Measurements from ENCODE around the gene AARS1. TPM values are rescaled to one million over a fixed set of nuclear protein-coding genes. Genes with fewer than 3 reads are reported as not detected.
"Not testable (repeated sequence)": the region's sequence is repeated elsewhere in the genome, so short reads cannot be mapped to it uniquely, and the experiment has no call there.

AARS1 gene
- total RNA-seq, 1 experiment from 2014 or later, result 314 TPM

GRCh38 chr16:70290949-70291519 lies 1.7 kb upstream of the AARS1 start:
- intact Hi-C loops (cut with micrococcal nuclease), result no loop called here
- DNase-seq (ENCODE audit: unreplicated experiment), result no peak
- Mint-ChIP-seq H3K27ac (ENCODE audit: low read depth, unreplicated experiment) (no peak overlapping the region), H3K36me3 (ENCODE audit: insufficient read depth, unreplicated experiment) (peaks cover 7% of the 10 kb centered on the region), H3K4me1 (ENCODE audit: insufficient read depth, unreplicated experiment) (peaks cover 6% of the 10 kb centered on the region), H3K9me3 (ENCODE audit: unreplicated experiment) (no peaks in the 10 kb centered on the region), H3K27me3 (ENCODE audit: insufficient read depth, unreplicated experiment) (no peaks in the 10 kb centered on the region), H3K4me3 (ENCODE audit: unreplicated experiment) (no peak overlapping the region)
- ChIA-PET CTCF (interaction anchor here (0.5 to 1.5 kb wide), 2 partner anchors 39 to 75 kb away, joined by 3 to 6 read pairs; partner anchors contain the start of gene EXOSC6), POLR2A (interaction anchor here (0.9 to 2.2 kb wide), 3 partner anchors 8 to 90 kb away, joined by 3 to 14 read pairs (median 10); partner anchors contain the start of genes DDX19A and DDX19B)
- BruUV-seq (replicated peaks), result no TSS peak
- TF ChIP-seq CTCF (IDR thresholded peaks at IDR 0.05; ENCODE audit: unreplicated experiment), result no peak

DNA sequence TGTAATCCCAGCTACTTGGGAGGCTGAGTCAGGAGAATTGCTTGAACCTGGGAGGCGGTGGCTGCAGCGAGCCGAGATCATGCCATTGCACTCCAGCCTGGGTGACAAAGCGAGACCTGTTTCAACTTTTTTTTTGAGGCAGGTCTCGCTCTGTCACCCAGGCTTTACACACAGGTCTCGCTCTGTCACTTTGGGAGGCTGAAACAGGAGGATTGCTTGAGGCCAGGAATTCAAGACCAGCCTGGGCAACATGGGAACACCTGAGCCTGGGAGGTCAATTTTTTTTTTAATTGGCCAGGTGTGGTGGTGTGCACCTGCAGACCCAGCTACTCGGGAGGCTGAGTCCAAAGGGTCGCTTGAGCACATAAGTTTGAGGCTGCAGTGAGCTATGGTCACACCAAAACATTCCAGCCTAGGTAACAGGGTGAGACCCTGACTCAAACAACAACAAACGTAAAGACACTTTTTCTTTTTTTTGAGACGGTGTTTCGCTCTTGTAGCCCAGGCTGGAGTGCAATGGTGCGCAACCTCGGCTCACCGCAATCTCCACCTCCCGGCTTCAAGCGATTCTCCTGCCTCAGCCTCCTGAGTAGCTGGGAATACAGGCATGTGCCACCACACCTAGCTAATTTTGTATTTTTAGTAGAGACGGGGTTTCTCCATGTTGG lies 1.9 kb downstream of the AARS1 start:
- Mint-ChIP-seq H3K36me3 (ENCODE audit: insufficient read depth, unreplicated experiment) (peaks cover 42% of the 10 kb centered on the region), H3K4me1 (ENCODE audit: insufficient read depth, unreplicated experiment) (peaks cover 15% of the 10 kb centered on the region), H3K27ac (ENCODE audit: low read depth, unreplicated experiment) (peak overlapping the region; percentile 9), H3K4me3 (ENCODE audit: unreplicated experiment) (peak overlapping the region; percentile 86)
- DNase-seq (ENCODE audit: unreplicated experiment); H3K27me3 Mint-ChIP-seq (ENCODE audit: insufficient read depth, unreplicated experiment); H3K9me3 Mint-ChIP-seq (ENCODE audit: unreplicated experiment); BruUV-seq (replicated peaks); intact Hi-C loops (cut with micrococcal nuclease): not testable (repeated sequence)
- ChIA-PET POLR2A (interaction anchor here (0.6 to 2.9 kb wide), 3 partner anchors 11 to 93 kb away, joined by 3 to 57 read pairs (median 9); partner anchors contain the start of gene DDX19B), CTCF (interaction anchor here (0.6 to 4.0 kb wide), 2 partner anchors 14 to 20 kb away, joined by 5 to 12 read pairs; no protein-coding TSS in a partner anchor)

DNA sequence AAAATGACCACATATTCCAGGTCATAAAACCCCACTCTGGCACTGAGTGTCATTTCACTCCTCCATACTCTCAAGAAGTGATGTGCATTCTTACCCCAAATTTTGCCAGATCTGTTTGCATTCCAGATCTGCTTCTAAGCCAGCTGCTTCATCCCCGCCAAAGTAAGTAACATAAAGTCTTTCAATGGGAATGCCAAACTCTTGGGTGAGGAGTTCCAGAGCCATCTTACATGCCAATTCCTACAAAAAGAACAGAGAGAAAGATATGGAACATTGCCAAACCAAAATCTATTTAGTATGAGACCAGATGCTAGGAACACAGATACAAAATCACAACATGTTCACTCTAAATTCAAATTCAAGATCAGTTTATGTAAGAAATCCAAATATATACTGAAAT lies 12.9 kb downstream of the AARS1 start:
- no peak for DNase-seq (ENCODE audit: unreplicated experiment)
- Mint-ChIP-seq H3K9me3 (ENCODE audit: unreplicated experiment) (no peaks in the 10 kb centered on the region), H3K4me3 (ENCODE audit: unreplicated experiment) (no peak overlapping the region), H3K27me3 (ENCODE audit: insufficient read depth, unreplicated experiment) (no peaks in the 10 kb centered on the region), H3K27ac (ENCODE audit: low read depth, unreplicated experiment) (no peak overlapping the region), H3K4me1 (ENCODE audit: insufficient read depth, unreplicated experiment) (no peaks in the 10 kb centered on the region), H3K36me3 (ENCODE audit: insufficient read depth, unreplicated experiment) (peaks cover 100% of the 10 kb centered on the region)
- POLR2A ChIA-PET, result no interaction called here
- CTCF ChIA-PET, result interaction anchor here (0.6 to 0.7 kb wide), 2 partner anchors 250 to 1711 kb away, joined by 3 to 4 read pairs; no protein-coding TSS in a partner anchor
- BruUV-seq (replicated peaks), result no TSS peak
- intact Hi-C loops (cut with micrococcal nuclease), result no loop called here
- no peak for TF ChIP-seq CTCF (IDR thresholded peaks at IDR 0.05; ENCODE audit: unreplicated experiment)

- intact Hi-C loops (cut with micrococcal nuclease), result no loop called here
- H3K4me1 Mint-ChIP-seq (ENCODE audit: insufficient read depth, unreplicated experiment), result no peaks in the 10 kb centered on the region
- no peak overlapping the region for H3K27ac Mint-ChIP-seq (ENCODE audit: low read depth, unreplicated experiment)
- no peaks in the 10 kb centered on the region for H3K27me3 Mint-ChIP-seq (ENCODE audit: insufficient read depth, unreplicated experiment)
- H3K4me3 Mint-ChIP-seq (ENCODE audit: unreplicated experiment), result no peak overlapping the region
- ChIA-PET CTCF (interaction anchor here (0.6 kb wide), 2 partner anchors 8 to 74 kb away, joined by 3 to 4 read pairs; no protein-coding TSS in a partner anchor), POLR2A (no interaction called here)
- no peak for TF ChIP-seq CTCF (IDR thresholded peaks at IDR 0.05; ENCODE audit: unreplicated experiment)
- BruUV-seq (replicated peaks), result no TSS peak
- H3K9me3 Mint-ChIP-seq (ENCODE audit: unreplicated experiment), result no peaks in the 10 kb centered on the region
- peaks cover 100% of the 10 kb centered on the region for H3K36me3 Mint-ChIP-seq (ENCODE audit: insufficient read depth, unreplicated experiment)
- DNase-seq (ENCODE audit: unreplicated experiment), result no peak
Measured at GRCh38 chr16:70271696-70272095, 17.6 kb downstream of the AARS1 start.

Data from MCF 10A (cell line).